Naive B cell (primary cell): ENCODE data around the gene SNED1. TPM values are rescaled to one million over a fixed set of nuclear protein-coding genes. Genes with fewer than 3 reads are reported as not detected.

ENCODE experiments used
- ATAC-seq, 2 donors: fragments of 150-1000 bp; cut with Tn5 transposase; 2 replicates each; pipeline ENCODE4 v1.10.0; 2021; ENCODE audit warnings: low read depth in 2 of 2, mild to moderate bottlenecking in 2 of 2, moderate library complexity in 2 of 2
- DNase-seq: peaks from one replicate; pipeline ENCODE4 v3.0.0; 2022
- H3K27ac Mint-ChIP-seq, 6 donors: one replicate each; pipeline ENCODE4 v1.8.0; 2020 to 2022; ENCODE audit warnings: mild to moderate bottlenecking in 6 of 6, mixed read lengths in 6 of 6, moderate library complexity in 5 of 6, inconsistent platforms in 2 of 6
- H3K27me3 Mint-ChIP-seq, 3 donors: one replicate each; pipeline ENCODE4 v1.8.0; 2021 to 2022; ENCODE audit warnings: mixed read lengths in 3 of 3, mild to moderate bottlenecking in 1 of 3
- H3K36me3 Mint-ChIP-seq, 2 donors: one replicate each; pipeline ENCODE4 v1.8.0; 2020 to 2022; ENCODE audit warnings: mixed read lengths in 2 of 2, inconsistent platforms in 1 of 2, mild to moderate bottlenecking in 1 of 2
- H3K4me1 Mint-ChIP-seq, 3 donors: one replicate each; pipeline ENCODE4 v1.8.0; 2020 to 2022; ENCODE audit warnings: mixed read lengths in 3 of 3, inconsistent platforms in 1 of 3, mild to moderate bottlenecking in 1 of 3, moderate library complexity in 1 of 3
- H3K4me3 Mint-ChIP-seq, 8 donors: one replicate each; pipeline ENCODE4 v1.8.0; 2020 to 2022; ENCODE audit warnings: mild to moderate bottlenecking in 8 of 8, mixed read lengths in 8 of 8, moderate library complexity in 8 of 8, inconsistent platforms in 2 of 8
- H3K9me3 Mint-ChIP-seq, 7 donors: one replicate each; pipeline ENCODE4 v1.8.0; 2020 to 2022; ENCODE audit warnings: mixed read lengths in 7 of 7, mild to moderate bottlenecking in 5 of 7, inconsistent platforms in 2 of 7, moderate library complexity in 1 of 7
- polyA plus RNA-seq, 6 donors: library from polyadenylated mRNA; unstranded; fragments of 300-500 nt; fragmentation: Illumina TruSeq; gene quantifications; one replicate each; pipeline ENCODE4 v1.2.3, GENCODE V29; 2021; ENCODE audit warnings: low read depth in 6 of 6

SNED1 gene
- polyA plus RNA-seq, 6 donors from 2014 or later = 0.75 to 3.2 (median 1.3) TPM

- no peak for DNase-seq
- ATAC-seq = no peak
- Mint-ChIP-seq H3K27me3 (no peaks in the 10 kb centered on the region), H3K4me3 (no peak overlapping the region), H3K9me3 (no peaks in the 10 kb centered on the region), H3K27ac (peak overlapping the region in 1 of 6 donors; percentile 50), H3K4me1 (no peaks in the 10 kb centered on the region), H3K36me3 (no peaks in the 10 kb centered on the region)
Measured at GRCh38 chr2:241053576-241054251, 55.3 kb downstream of the SNED1 start.

- Mint-ChIP-seq H3K36me3 (no peaks in the 10 kb centered on the region), H3K27me3 (peaks cover 0 to 12% (median 8%) of the 10 kb centered on the region in 3 donors), H3K4me3 (no peak overlapping the region), H3K27ac (peak overlapping the region in 1 of 6 donors; percentile 68), H3K9me3 (no peaks in the 10 kb centered on the region), H3K4me1 (peaks cover 7 to 11% (median 8%) of the 10 kb centered on the region in 3 donors)
- ATAC-seq = no peak
- DNase-seq = no peak
Measured at GRCh38 chr2:241061275-241061674, 62.9 kb downstream of the SNED1 start.

DNA sequence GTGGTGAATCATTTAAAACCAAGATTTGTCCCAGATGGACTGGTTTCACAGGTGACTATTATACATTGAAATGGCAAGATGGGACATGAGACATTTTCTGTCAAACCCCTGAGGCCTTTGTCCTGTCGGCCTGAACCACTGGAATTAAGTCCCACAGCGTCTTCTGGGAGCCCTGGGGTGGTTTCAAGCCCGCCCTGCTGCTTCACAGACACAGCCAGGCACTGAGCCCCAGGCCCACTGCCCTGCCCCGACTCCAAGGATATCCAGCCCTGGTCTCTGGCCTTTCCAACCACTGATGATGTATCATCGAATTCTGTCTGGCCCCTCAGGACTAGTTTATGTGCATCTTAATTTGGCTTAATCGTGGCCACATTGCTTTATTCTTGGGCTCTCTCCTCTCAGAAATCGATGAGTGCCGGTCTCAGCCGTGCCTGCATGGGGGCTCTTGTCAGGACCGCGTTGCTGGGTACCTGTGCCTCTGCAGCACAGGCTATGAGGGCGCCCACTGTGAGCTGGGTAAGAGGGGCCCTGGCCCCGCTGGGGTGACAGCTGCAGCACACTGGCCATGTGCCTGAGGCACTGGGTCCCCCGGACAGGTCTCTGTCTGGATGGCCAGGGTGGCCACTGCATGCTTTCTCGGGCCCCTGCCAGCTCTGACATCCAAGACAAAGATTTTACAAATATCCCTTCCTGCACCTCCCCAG is 64.1 kb downstream of the SNED1 start:
- Mint-ChIP-seq H3K27me3 (peaks cover 0 to 12% (median 8%) of the 10 kb centered on the region in 3 donors), H3K4me1 (peaks cover 7 to 12% (median 8%) of the 10 kb centered on the region in 3 donors), H3K36me3 (no peaks in the 10 kb centered on the region), H3K27ac (no peak overlapping the region), H3K9me3 (no peaks in the 10 kb centered on the region), H3K4me3 (no peak overlapping the region)
- DNase-seq (no peak), ATAC-seq (no peak)

DNA sequence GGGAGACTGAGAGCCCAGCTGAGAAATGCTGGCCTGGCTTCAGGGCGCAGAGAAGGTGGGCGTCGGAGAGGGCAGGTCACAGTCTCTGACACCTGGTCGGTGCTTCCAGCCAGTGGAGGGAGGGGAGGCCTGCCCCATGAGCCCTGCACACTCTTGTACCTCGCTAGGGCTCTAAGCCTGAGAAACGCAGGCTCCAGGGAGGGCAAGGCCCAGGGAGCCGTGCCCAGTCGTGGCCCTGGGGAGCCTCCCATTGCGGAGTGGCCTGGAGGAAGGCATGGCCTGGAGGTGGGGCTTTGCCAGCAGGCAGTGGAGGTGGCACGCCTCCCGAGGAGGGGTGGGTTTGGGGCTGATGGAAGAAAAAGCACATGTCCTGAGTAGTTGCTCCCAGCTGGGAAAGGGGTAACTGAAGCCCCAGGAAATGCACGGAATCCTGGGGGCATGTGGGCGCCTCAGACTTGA is 64.7 kb downstream of the SNED1 start:
- ATAC-seq = no peak
- no peak for DNase-seq
- no peaks in the 10 kb centered on the region for H3K9me3 Mint-ChIP-seq
- H3K36me3 Mint-ChIP-seq = no peaks in the 10 kb centered on the region
- peaks cover 0 to 12% (median 8%) of the 10 kb centered on the region in 3 donors for H3K27me3 Mint-ChIP-seq
- no peak overlapping the region for H3K27ac Mint-ChIP-seq
- peaks cover 7 to 12% (median 8%) of the 10 kb centered on the region in 3 donors for H3K4me1 Mint-ChIP-seq
- peak overlapping the region in 1 of 8 donors; percentile 59 for H3K4me3 Mint-ChIP-seq

- ATAC-seq (peak; percentile 24 to 29), DNase-seq (no peak)
- H3K4me1 Mint-ChIP-seq = peaks cover 7 to 12% (median 8%) of the 10 kb centered on the region in 3 donors
- H3K27ac Mint-ChIP-seq = peak overlapping the region in 3 of 6 donors; percentile 11 to 98 (median 85)
- H3K36me3 Mint-ChIP-seq = no peaks in the 10 kb centered on the region
- no peaks in the 10 kb centered on the region for H3K9me3 Mint-ChIP-seq
- peak overlapping the region in 5 of 8 donors; percentile 15 to 61 (median 59) for H3K4me3 Mint-ChIP-seq
- peaks cover 0 to 12% (median 8%) of the 10 kb centered on the region in 3 donors for H3K27me3 Mint-ChIP-seq
Measured at GRCh38 chr2:241063587-241063986, 65.2 kb downstream of the SNED1 start.

- peak overlapping the region in 5 of 6 donors; percentile 65 to 98 (median 94) for H3K27ac Mint-ChIP-seq
- ATAC-seq (peak; percentile 76 to 87), DNase-seq (peak; percentile 35)
- no peaks in the 10 kb centered on the region for H3K9me3 Mint-ChIP-seq
- H3K27me3 Mint-ChIP-seq = peaks cover 0 to 12% (median 8%) of the 10 kb centered on the region in 3 donors
- H3K36me3 Mint-ChIP-seq = no peaks in the 10 kb centered on the region
- H3K4me1 Mint-ChIP-seq = peaks cover 7 to 12% (median 8%) of the 10 kb centered on the region in 3 donors
- H3K4me3 Mint-ChIP-seq = peak overlapping the region in 6 of 8 donors; percentile 53 to 83 (median 60)
Measured at GRCh38 chr2:241064008-241064801, 65.8 kb downstream of the SNED1 start.

DNA sequence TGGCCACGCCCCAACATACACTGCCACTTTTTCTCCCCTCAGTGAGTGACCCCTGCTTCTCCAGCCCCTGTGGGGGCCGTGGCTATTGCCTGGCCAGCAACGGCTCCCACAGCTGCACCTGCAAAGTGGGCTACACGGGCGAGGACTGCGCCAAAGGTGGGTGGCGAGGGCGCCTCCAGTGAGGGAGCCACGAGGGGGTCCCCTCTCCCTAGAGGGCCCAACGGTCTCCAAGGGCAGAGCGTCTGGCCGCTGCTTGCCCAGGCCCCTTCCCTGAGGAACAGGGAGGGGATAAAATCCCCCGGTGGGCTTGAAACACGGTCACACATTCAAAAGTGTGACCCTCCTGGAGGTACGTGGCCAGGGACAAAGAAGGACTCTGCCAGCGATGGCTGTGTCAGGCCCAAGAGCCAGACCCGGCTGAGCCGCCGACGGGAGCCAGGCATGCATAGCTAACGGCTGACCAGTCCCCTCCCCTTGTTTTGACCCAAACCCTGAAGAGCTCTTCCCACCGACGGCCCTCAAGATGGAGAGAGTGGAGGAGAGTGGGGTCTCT is 66.5 kb downstream of the SNED1 start:
- DNase-seq (no peak), ATAC-seq (no peak)
- H3K27ac Mint-ChIP-seq = peak overlapping the region in 2 of 6 donors; percentile 18 to 85
- H3K36me3 Mint-ChIP-seq = no peaks in the 10 kb centered on the region
- peak overlapping the region in 2 of 8 donors; percentile 25 to 59 for H3K4me3 Mint-ChIP-seq
- peaks cover 0 to 12% (median 8%) of the 10 kb centered on the region in 3 donors for H3K27me3 Mint-ChIP-seq
- no peaks in the 10 kb centered on the region for H3K9me3 Mint-ChIP-seq
- H3K4me1 Mint-ChIP-seq = peaks cover 7 to 12% (median 8%) of the 10 kb centered on the region in 3 donors

GRCh38 chr2:241065355-241065803 is 67.0 kb downstream of the SNED1 start:
- no peak for DNase-seq
- Mint-ChIP-seq H3K27me3 (peaks cover 0 to 12% (median 8%) of the 10 kb centered on the region in 3 donors), H3K27ac (peak overlapping the region in 3 of 6 donors; percentile 18 to 85 (median 76)), H3K36me3 (no peaks in the 10 kb centered on the region), H3K4me1 (peaks cover 7 to 12% (median 8%) of the 10 kb centered on the region in 3 donors), H3K4me3 (no peak overlapping the region), H3K9me3 (no peaks in the 10 kb centered on the region)
- ATAC-seq = no peak

DNA sequence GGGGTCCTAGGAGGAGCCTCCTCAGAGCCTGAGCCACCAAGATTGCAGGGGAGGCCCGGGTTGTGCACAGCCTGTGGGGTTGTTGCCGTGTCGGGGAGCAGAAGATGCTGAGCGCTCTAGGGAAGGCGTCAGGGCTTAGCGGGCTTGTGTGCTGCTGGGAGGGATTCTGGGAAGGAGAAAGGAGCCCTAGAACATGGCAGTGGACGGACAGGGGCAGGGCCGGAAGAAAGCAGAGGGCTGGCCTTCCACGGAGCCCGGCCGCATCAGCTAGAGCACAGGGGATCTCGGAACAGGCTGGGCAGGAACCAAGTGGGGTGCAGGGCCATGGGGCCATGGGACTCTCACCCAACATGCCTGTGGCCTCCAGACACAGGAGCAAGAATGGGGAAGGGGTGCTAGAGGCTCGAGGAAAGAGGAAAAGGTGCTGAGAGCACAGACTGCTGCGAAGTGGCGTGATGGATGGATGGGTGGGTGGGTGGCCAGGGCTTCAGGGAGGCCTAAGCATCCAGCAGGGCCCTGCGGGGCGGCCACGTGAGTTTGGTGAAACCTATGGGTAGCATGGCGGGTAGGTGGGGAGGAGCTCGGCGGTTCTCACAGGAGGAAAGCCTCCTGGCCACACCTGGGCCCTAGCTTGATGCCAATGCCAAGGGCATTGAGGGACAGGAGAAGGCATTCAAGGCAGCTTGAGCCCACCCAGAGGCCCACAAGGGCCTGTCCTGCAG is 67.9 kb downstream of the SNED1 start:
- H3K4me3 Mint-ChIP-seq = peak overlapping the region in 2 of 8 donors; percentile 59 to 63
- peaks cover 7 to 17% (median 8%) of the 10 kb centered on the region in 3 donors for H3K4me1 Mint-ChIP-seq
- no peak for ATAC-seq
- peaks cover 0 to 12% (median 8%) of the 10 kb centered on the region in 3 donors for H3K27me3 Mint-ChIP-seq
- H3K27ac Mint-ChIP-seq = peak overlapping the region in 1 of 6 donors; percentile 51
- DNase-seq = no peak
- no peaks in the 10 kb centered on the region for H3K9me3 Mint-ChIP-seq
- no peaks in the 10 kb centered on the region for H3K36me3 Mint-ChIP-seq

- H3K4me1 Mint-ChIP-seq = peaks cover 7 to 17% (median 8%) of the 10 kb centered on the region in 3 donors
- DNase-seq (no peak), ATAC-seq (no peak)
- no peak overlapping the region for H3K4me3 Mint-ChIP-seq
- H3K27me3 Mint-ChIP-seq = peaks cover 0 to 12% (median 8%) of the 10 kb centered on the region in 3 donors
- H3K36me3 Mint-ChIP-seq = no peaks in the 10 kb centered on the region
- no peaks in the 10 kb centered on the region for H3K9me3 Mint-ChIP-seq
- no peak overlapping the region for H3K27ac Mint-ChIP-seq
Measured at GRCh38 chr2:241066893-241067341, 68.5 kb downstream of the SNED1 start.

DNA sequence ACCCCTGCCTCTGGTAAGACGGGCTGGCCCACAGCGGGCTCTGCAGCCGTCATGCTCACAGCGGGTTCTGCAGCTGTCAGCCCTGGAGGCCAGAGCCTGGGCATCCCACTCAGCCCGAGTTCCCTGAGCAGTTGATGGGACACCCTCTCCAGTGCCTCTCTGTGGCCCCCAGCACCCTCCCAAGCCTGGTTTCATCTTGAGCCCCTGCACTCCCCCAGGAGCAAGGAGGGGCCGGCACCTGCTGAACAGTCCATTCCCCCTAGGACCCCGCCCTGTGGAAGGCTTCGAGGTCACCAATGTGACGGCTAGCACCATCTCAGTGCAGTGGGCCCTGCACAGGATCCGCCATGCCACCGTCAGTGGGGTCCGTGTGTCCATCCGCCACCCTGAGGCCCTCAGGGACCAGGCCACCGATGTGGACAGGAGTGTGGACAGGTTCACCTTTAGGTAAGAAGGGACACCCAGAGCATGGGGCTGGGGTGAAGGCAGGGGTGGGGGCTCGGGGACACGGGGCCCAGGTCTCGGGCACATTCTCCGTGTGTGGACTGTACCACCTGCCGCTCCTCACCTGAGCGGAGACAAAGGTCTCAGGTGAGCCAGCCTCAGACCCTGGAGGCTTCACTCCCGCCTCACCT is 69.2 kb downstream of the SNED1 start:
- no peaks in the 10 kb centered on the region for H3K36me3 Mint-ChIP-seq
- H3K27me3 Mint-ChIP-seq = peaks cover 0 to 11% (median 8%) of the 10 kb centered on the region in 3 donors
- DNase-seq = no peak
- peaks cover 7 to 17% (median 12%) of the 10 kb centered on the region in 3 donors for H3K4me1 Mint-ChIP-seq
- H3K9me3 Mint-ChIP-seq = no peaks in the 10 kb centered on the region
- no peak overlapping the region for H3K27ac Mint-ChIP-seq
- H3K4me3 Mint-ChIP-seq = no peak overlapping the region
- no peak for ATAC-seq
